ENCODE measurements around the gene SLC34A1. TPM values are rescaled to one million over a fixed set of nuclear protein-coding genes. Genes with fewer than 3 reads are reported as not detected.
"Not testable (repeated sequence)": the region's sequence is repeated elsewhere in the genome, so short reads cannot be mapped to it uniquely, and the experiment has no call there.

Gene SLC34A1
- total and polyA plus RNA-seq, 2 donors (not counting 1 experiment from before 2014, with no cell fraction given): 0.06 TPM; not detected in 1

DNA sequence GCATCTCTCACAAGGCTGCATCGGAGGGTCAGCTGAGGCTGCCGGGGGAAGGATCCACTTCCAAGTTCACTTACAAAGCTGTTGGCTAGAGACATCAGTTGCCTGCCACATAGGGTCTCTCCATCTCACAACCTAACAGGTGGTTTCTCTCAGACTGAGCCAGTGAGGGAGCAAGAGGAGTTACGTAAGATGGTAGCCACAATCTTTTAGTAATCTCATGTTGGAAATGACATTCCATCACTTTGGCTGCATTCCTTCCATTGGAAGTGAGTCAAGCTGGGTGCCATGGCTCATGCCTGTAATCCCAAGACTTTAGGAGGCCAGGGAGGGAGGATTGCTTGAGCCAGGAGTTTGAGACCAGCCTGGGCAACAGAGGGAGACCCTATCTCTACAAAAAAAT, 34.8 kb downstream of the SLC34A1 start:
- Histone ChIP-seq H3K4me1 (ENCODE audit: control insufficient read depth in 2 of 2, insufficient read depth in 2 of 2, low read length in 2 of 2) (no peaks in the 10 kb centered on the region), H3K4me2 (replicated peaks; ENCODE audit: low read depth, low read length, poor library complexity, severe bottlenecking) (no peak overlapping the region), H3K79me2 (ENCODE audit: control insufficient read depth, insufficient read depth, low read length) (no peaks in the 10 kb centered on the region), H3K9ac (ENCODE audit: low read length) (no peak overlapping the region), H3K27me3 (replicated peaks in 1 of 4; ENCODE audit: control extremely low read depth in 1 of 4, control insufficient read depth in 3 of 4, insufficient read depth in 4 of 4, low read length in 3 of 4) (no peaks in the 10 kb centered on the region), H3K4me3 (ENCODE audit: control extremely low read depth in 1 of 5, extremely low read depth in 1 of 5, insufficient read depth in 1 of 5, low read depth in 2 of 5, low read length in 4 of 5) (no peak overlapping the region), H2AFZ (ENCODE audit: insufficient read depth, low read depth, low read length, poor library complexity, severe bottlenecking) (no peak overlapping the region), H4K20me1 (ENCODE audit: control insufficient read depth, insufficient read depth, low read length, poor library complexity, severe bottlenecking) (no peaks in the 10 kb centered on the region), H3K36me3 (replicated peaks in 1 of 2; ENCODE audit: control extremely low read depth in 1 of 2, control insufficient read depth in 1 of 2, extremely low read depth in 1 of 2, insufficient read depth in 2 of 2, low read length in 1 of 2) (no peaks in the 10 kb centered on the region), H3K27ac (ENCODE audit: low read length in 2 of 2) (no peak overlapping the region), H3K9me3 (ENCODE audit: control extremely low read depth in 1 of 3, control insufficient read depth in 2 of 3, insufficient read depth in 1 of 3, low read length in 2 of 3) (no peaks in the 10 kb centered on the region)
- no peaks in the 10 kb centered on the region for H3K9me3 Mint-ChIP-seq (ENCODE audit: insufficient read depth)
- ChIA-PET CTCF (interaction anchor here (6.5 kb wide), 1 partner anchor 15 kb away, joined by 46 read pairs; no protein-coding TSS in a partner anchor), POLR2A (no interaction called here)
- H3K4me3 Mint-ChIP-seq: no peak overlapping the region
- intact Hi-C loops (cut with micrococcal nuclease): no loop called here
- H3K4me1 Mint-ChIP-seq: no peaks in the 10 kb centered on the region
- no peak overlapping the region for H3K27ac Mint-ChIP-seq
- TF ChIP-seq, protein P1, sequence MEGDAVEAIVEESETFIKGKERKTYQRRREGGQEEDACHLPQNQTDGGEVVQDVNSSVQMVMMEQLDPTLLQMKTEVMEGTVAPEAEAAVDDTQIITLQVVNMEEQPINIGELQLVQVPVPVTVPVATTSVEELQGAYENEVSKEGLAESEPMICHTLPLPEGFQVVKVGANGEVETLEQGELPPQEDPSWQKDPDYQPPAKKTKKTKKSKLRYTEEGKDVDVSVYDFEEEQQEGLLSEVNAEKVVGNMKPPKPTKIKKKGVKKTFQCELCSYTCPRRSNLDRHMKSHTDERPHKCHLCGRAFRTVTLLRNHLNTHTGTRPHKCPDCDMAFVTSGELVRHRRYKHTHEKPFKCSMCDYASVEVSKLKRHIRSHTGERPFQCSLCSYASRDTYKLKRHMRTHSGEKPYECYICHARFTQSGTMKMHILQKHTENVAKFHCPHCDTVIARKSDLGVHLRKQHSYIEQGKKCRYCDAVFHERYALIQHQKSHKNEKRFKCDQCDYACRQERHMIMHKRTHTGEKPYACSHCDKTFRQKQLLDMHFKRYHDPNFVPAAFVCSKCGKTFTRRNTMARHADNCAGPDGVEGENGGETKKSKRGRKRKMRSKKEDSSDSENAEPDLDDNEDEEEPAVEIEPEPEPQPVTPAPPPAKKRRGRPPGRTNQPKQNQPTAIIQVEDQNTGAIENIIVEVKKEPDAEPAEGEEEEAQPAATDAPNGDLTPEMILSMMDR (IDR thresholded peaks at IDR 0.05): no peak
- no peak for TF ChIP-seq EZH2 (IDR thresholded peaks at IDR 0.05; ENCODE audit: borderline replicate concordance, insufficient read depth, low read depth, low read length, poor library complexity, severe bottlenecking)
- 100% methylated on average over 2 of the region's 3 CpGs for WGBS (ENCODE audit: insufficient coverage)
- no peak for DNase-seq
- ATAC-seq (ENCODE audit: low read depth): no peak
- H3K27me3 Mint-ChIP-seq: no peaks in the 10 kb centered on the region

DNA sequence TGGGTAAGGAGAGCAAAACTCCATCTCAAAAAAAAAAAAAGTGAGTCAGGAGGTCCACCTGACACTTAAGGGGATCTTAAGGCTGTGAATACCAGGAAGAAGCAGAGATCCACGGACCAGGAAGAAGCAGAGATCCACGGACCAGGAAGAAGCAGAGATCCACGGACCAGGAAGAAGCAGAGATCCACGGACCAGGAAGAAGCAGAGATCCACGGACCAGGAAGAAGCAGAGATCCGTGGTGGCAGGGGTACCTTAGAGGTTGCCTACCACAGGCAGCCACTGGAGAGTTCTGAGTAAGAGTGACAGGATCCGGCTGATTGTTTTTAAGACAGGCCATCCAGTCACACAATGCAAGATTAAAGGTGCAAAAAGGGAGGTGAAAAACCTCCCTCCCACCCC, 36.2 kb downstream of the SLC34A1 start:
- H3K4me1 ChIP-seq (ENCODE audit: control insufficient read depth in 2 of 2, insufficient read depth in 2 of 2, low read length in 2 of 2); POLR2A ChIA-PET; H3K79me2 ChIP-seq (ENCODE audit: control insufficient read depth, insufficient read depth, low read length); H3K36me3 ChIP-seq (replicated peaks in 1 of 2; ENCODE audit: control extremely low read depth in 1 of 2, control insufficient read depth in 1 of 2, extremely low read depth in 1 of 2, insufficient read depth in 2 of 2, low read length in 1 of 2); ATAC-seq (ENCODE audit: low read depth); H3K9ac ChIP-seq (ENCODE audit: low read length); intact Hi-C loops (cut with micrococcal nuclease); H3K4me2 ChIP-seq (replicated peaks; ENCODE audit: low read depth, low read length, poor library complexity, severe bottlenecking); H3K27me3 ChIP-seq (replicated peaks in 1 of 4; ENCODE audit: control extremely low read depth in 1 of 4, control insufficient read depth in 3 of 4, insufficient read depth in 4 of 4, low read length in 3 of 4); H3K27me3 Mint-ChIP-seq; H3K4me3 Mint-ChIP-seq; H3K4me1 Mint-ChIP-seq; H3K9me3 ChIP-seq (ENCODE audit: control extremely low read depth in 1 of 3, control insufficient read depth in 2 of 3, insufficient read depth in 1 of 3, low read length in 2 of 3); H3K27ac ChIP-seq (ENCODE audit: low read length in 2 of 2); H2AFZ ChIP-seq (ENCODE audit: insufficient read depth, low read depth, low read length, poor library complexity, severe bottlenecking); H3K27ac Mint-ChIP-seq; DNase-seq; H4K20me1 ChIP-seq (ENCODE audit: control insufficient read depth, insufficient read depth, low read length, poor library complexity, severe bottlenecking); H3K9me3 Mint-ChIP-seq (ENCODE audit: insufficient read depth); H3K4me3 ChIP-seq (ENCODE audit: control extremely low read depth in 1 of 5, extremely low read depth in 1 of 5, insufficient read depth in 1 of 5, low read depth in 2 of 5, low read length in 4 of 5): not testable (repeated sequence)
- CTCF ChIA-PET: interaction anchor here (6.5 kb wide), 1 partner anchor 16 kb away, joined by 46 read pairs; no protein-coding TSS in a partner anchor
- WGBS (ENCODE audit: insufficient coverage): 85% methylated on average over 4 of the region's 7 CpGs
